Keratinocyte (primary cell): ENCODE measurements around the gene CTNNA3.

ENCODE experiments used
- CTCF ChIP-seq, 3 experiments: IDR thresholded peaks in 1 of 3; conservative IDR thresholded peaks in 1 of 3; optimal IDR thresholded peaks in 1 of 3; 2 replicates in 2 of 3; 3 replicates in 1 of 3; pipeline versions ENCODE3 to v1.5.1; 2011; ENCODE audit warnings: low read length in 3 of 3, mild to moderate bottlenecking in 3 of 3, moderate library complexity in 2 of 3, control low read depth in 1 of 3, inconsistent platforms in 1 of 3; ENCODE audit not compliant: insufficient read depth in 2 of 3; ENCODE audit errors: extremely low read depth in 1 of 3
- EZH2 ChIP-seq: IDR thresholded peaks from one replicate; pipeline ENCODE4 v1.6.1; 2012; ENCODE audit warnings: inconsistent platforms, mild to moderate bottlenecking, low read length, moderate library complexity

DNA sequence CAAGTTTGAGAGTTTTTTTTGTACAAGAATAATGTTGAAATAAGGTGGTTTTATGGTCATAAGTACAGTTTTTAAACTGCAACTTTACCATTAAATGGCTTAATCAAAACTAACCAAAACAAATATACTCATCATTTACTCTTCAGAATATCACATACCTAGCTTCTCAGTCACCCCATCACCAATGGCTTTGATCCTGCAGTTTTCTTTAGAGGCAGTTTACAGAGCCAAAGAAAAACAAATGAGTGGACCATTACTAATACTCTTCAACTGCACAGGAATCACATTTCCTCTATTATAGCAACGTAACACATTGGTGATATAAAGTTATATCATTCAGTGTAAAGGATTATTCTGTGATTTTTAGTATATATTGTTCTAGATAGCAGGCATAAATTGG lies 1346.3 kb downstream of the CTNNA3 start:
- no peak for TF ChIP-seq CTCF (optimal IDR thresholded peaks at IDR 0.05 in 1 of 3, IDR thresholded peaks at IDR 0.05 in 1 of 3, conservative IDR thresholded peaks at IDR 0.05 in 1 of 3; ENCODE audit: extremely low read depth in 1 of 3, insufficient read depth in 2 of 3, low read length in 3 of 3)
- no peak for TF ChIP-seq EZH2
